Measurements from ENCODE around the gene IL22RA1.

The IL22RA1 gene

DNA sequence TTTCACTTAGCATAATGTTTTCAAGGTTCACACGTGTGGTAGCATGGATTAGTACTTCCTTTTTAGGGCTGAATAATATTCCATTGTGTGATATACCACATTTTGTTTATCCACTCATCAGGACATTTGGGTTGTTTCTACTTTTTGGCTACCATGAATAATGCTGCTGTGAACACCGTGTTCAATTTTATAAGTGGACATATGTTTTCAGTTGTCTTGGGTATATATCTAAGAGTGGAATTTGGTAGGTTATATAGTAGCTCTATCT, 3.8 kb downstream of the IL22RA1 start:
- H3K36me3 ChIP-seq (ENCODE audit: control insufficient read depth, insufficient read depth, low read length) = no peaks in the 10 kb centered on the region
- H3K4me2 ChIP-seq (ENCODE audit: low read length) = no peak overlapping the region
- no peak overlapping the region for H3K56ac ChIP-seq (ENCODE audit: low read length)
- H3K79me2 ChIP-seq (ENCODE audit: control insufficient read depth, insufficient read depth, low read length) = no peaks in the 10 kb centered on the region
- no peak overlapping the region for H3K9ac ChIP-seq (ENCODE audit: low read length)
- H3K18ac ChIP-seq (ENCODE audit: low read length) = no peak overlapping the region
- no peak overlapping the region for H4K8ac ChIP-seq (ENCODE audit: low read depth, low read length)
- H3K27ac ChIP-seq (ENCODE audit: low read depth, low read length) = no peak overlapping the region
- H2BK15ac ChIP-seq (replicated peaks; ENCODE audit: low read depth) = no peak overlapping the region
- H3K79me1 ChIP-seq (ENCODE audit: low read length) = no peaks in the 10 kb centered on the region
- H3K4ac ChIP-seq (ENCODE audit: low read depth, low read length) = no peak overlapping the region
- no peak overlapping the region for H2BK120ac ChIP-seq (ENCODE audit: low read depth, low read length)
- H3K23ac ChIP-seq (ENCODE audit: low read length) = no peak overlapping the region
- WGBS (ENCODE audit: extremely low coverage, insufficient coverage, low lambda C conversion rate) = no CpG with 5 or more reads among the region's 2 CpGs
- no peak overlapping the region for H4K5ac ChIP-seq (ENCODE audit: low read length)
- no peak overlapping the region for H2BK5ac ChIP-seq (ENCODE audit: low read length)
- no peak overlapping the region for H2AK5ac ChIP-seq (ENCODE audit: low read length)
- DNase-seq = no peak
- H3K27me3 ChIP-seq (ENCODE audit: insufficient read depth, low read length, poor library complexity) = no peaks in the 10 kb centered on the region
- no peak overlapping the region for H3K4me3 ChIP-seq (ENCODE audit: low read length)
- H3K4me1 ChIP-seq (ENCODE audit: control insufficient read depth, low read depth, low read length) = no peaks in the 10 kb centered on the region

DNA sequence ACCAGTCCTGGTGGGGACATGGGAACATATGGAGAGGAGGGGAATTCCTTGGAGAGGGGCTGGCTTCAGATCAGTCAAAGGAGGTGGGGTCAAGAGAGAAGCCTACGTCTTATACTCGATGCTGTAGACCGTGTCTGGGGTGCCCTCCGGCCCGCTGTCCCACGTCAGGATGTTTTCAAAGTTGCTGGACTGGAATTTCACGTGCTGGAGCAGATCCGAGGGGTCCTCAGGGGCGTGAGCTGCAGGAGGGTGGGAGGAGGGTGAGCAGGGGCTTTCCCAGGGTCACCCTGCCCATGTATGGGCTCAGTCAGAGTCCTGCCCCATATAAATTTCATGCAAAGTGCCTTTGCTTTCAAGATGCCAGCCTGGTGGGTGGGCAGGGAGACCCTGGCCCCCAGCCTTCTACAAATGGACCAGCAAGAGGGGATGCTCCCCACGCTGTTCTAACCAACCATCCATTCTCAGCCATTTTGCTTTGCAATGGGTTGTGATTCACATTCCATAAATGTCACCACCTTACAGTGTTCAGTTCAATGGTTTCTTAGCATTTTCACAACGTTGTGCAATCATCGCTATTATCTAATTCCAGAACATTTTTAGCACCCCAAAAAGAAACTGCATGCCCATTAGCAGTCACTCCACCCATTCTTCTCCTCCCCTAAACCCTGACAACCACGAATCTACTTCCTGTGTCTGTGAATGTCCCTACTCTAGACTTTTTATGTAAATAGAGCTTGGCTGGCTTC, 4.3 kb downstream of the IL22RA1 start:
- Histone ChIP-seq H3K56ac (ENCODE audit: low read length) (no peak overlapping the region), H4K8ac (ENCODE audit: low read depth, low read length) (no peak overlapping the region), H3K79me2 (ENCODE audit: control insufficient read depth, insufficient read depth, low read length) (no peaks in the 10 kb centered on the region), H3K27ac (ENCODE audit: low read depth, low read length) (no peak overlapping the region), H2BK120ac (ENCODE audit: low read depth, low read length) (no peak overlapping the region), H2BK5ac (ENCODE audit: low read length) (no peak overlapping the region), H2AK5ac (ENCODE audit: low read length) (no peak overlapping the region), H3K4me2 (ENCODE audit: low read length) (no peak overlapping the region), H4K5ac (ENCODE audit: low read length) (no peak overlapping the region), H3K18ac (ENCODE audit: low read length) (no peak overlapping the region), H3K9ac (ENCODE audit: low read length) (no peak overlapping the region), H2BK15ac (replicated peaks; ENCODE audit: low read depth) (no peak overlapping the region), H3K27me3 (ENCODE audit: insufficient read depth, low read length, poor library complexity) (no peaks in the 10 kb centered on the region), H3K36me3 (ENCODE audit: control insufficient read depth, insufficient read depth, low read length) (no peaks in the 10 kb centered on the region), H3K79me1 (ENCODE audit: low read length) (no peaks in the 10 kb centered on the region), H3K4me3 (ENCODE audit: low read length) (no peak overlapping the region), H3K4me1 (ENCODE audit: control insufficient read depth, low read depth, low read length) (no peaks in the 10 kb centered on the region), H3K23ac (ENCODE audit: low read length) (no peak overlapping the region), H3K4ac (ENCODE audit: low read depth, low read length) (no peak overlapping the region)
- no CpG with 5 or more reads among the region's 13 CpGs for WGBS (ENCODE audit: extremely low coverage, insufficient coverage, low lambda C conversion rate)
- no peak for DNase-seq

DNA sequence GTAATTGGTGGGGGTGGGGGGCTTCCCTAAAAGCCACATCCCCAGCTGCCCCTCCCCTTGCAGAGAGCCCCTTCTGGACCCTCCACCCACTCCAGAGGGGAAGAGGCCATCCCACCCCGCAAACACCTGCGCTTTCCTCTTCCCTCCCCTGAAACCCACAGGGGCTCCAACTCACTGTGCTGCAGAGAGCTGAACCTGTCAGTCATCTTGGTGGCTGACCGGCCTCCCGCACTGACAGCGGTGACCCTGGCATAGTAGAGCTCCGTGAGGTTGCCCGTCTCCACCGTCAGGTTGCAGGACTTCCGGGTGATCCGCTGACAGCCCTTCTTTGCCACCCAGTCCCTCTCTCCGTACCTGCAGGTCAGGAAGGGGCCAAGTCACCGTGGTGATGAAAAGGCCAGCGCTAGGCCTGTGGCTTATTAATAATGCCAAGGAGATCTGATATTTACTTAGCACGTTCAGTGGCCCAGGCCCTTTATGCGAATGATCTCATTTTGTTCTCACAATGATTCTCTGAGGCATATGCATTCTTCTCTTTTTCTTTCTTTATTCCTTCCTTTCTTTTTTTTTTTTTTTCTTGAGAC, 5.9 kb downstream of the IL22RA1 start:
- Histone ChIP-seq H3K79me2 (ENCODE audit: control insufficient read depth, insufficient read depth, low read length) (no peaks in the 10 kb centered on the region), H3K27ac (ENCODE audit: low read depth, low read length) (no peak overlapping the region), H3K9ac (ENCODE audit: low read length) (no peak overlapping the region), H3K79me1 (ENCODE audit: low read length) (no peaks in the 10 kb centered on the region), H3K27me3 (ENCODE audit: insufficient read depth, low read length, poor library complexity) (no peaks in the 10 kb centered on the region), H3K4me2 (ENCODE audit: low read length) (no peak overlapping the region), H2BK15ac (replicated peaks; ENCODE audit: low read depth) (no peak overlapping the region), H2BK120ac (ENCODE audit: low read depth, low read length) (no peak overlapping the region), H3K36me3 (ENCODE audit: control insufficient read depth, insufficient read depth, low read length) (no peaks in the 10 kb centered on the region), H4K8ac (ENCODE audit: low read depth, low read length) (no peak overlapping the region), H3K56ac (ENCODE audit: low read length) (no peak overlapping the region), H3K4me1 (ENCODE audit: control insufficient read depth, low read depth, low read length) (no peaks in the 10 kb centered on the region), H3K4ac (ENCODE audit: low read depth, low read length) (no peak overlapping the region), H4K5ac (ENCODE audit: low read length) (no peak overlapping the region), H3K4me3 (ENCODE audit: low read length) (no peak overlapping the region), H3K23ac (ENCODE audit: low read length) (no peak overlapping the region), H2AK5ac (ENCODE audit: low read length) (no peak overlapping the region), H3K18ac (ENCODE audit: low read length) (no peak overlapping the region), H2BK5ac (ENCODE audit: low read length) (no peak overlapping the region)
- no CpG with 5 or more reads among the region's 15 CpGs for WGBS (ENCODE audit: extremely low coverage, insufficient coverage, low lambda C conversion rate)
- no peak for DNase-seq

DNA sequence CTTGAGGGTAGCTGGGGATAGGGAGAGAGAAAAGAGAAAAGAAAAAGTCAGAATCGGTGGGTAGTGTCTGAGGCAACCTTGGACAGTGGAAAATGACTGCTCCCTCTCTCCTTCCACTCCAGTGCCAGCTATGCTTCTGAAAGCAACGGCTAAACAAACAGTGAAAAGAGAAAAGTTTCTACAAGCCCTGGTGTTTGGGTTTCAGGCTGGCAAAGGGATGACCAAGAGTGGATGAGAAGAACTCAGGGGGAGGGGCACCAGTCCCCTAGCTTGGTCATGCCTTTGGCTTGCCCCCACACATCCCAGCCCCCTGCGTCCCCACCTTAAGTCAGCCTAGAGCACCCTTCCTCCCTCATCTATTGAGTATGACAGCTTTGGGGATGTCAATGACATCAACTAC, 8.6 kb downstream of the IL22RA1 start:
- no peaks in the 10 kb centered on the region for H3K79me1 ChIP-seq (ENCODE audit: low read length)
- H3K4me2 ChIP-seq (ENCODE audit: low read length) = no peak overlapping the region
- no peak for DNase-seq
- no peaks in the 10 kb centered on the region for H3K4me1 ChIP-seq (ENCODE audit: control insufficient read depth, low read depth, low read length)
- H3K18ac ChIP-seq (ENCODE audit: low read length) = no peak overlapping the region
- H3K79me2 ChIP-seq (ENCODE audit: control insufficient read depth, insufficient read depth, low read length) = no peaks in the 10 kb centered on the region
- no peak overlapping the region for H2BK120ac ChIP-seq (ENCODE audit: low read depth, low read length)
- no peaks in the 10 kb centered on the region for H3K36me3 ChIP-seq (ENCODE audit: control insufficient read depth, insufficient read depth, low read length)
- no peak overlapping the region for H3K56ac ChIP-seq (ENCODE audit: low read length)
- H3K4me3 ChIP-seq (ENCODE audit: low read length) = no peak overlapping the region
- H3K27ac ChIP-seq (ENCODE audit: low read depth, low read length) = no peak overlapping the region
- H4K5ac ChIP-seq (ENCODE audit: low read length) = no peak overlapping the region
- H3K4ac ChIP-seq (ENCODE audit: low read depth, low read length) = no peak overlapping the region
- no peak overlapping the region for H3K23ac ChIP-seq (ENCODE audit: low read length)
- H2AK5ac ChIP-seq (ENCODE audit: low read length) = no peak overlapping the region
- no peak overlapping the region for H2BK5ac ChIP-seq (ENCODE audit: low read length)
- H4K8ac ChIP-seq (ENCODE audit: low read depth, low read length) = no peak overlapping the region
- WGBS (ENCODE audit: extremely low coverage, insufficient coverage, low lambda C conversion rate) = no CpG with 5 or more reads among the region's 3 CpGs
- H3K9ac ChIP-seq (ENCODE audit: low read length) = no peak overlapping the region
- H2BK15ac ChIP-seq (replicated peaks; ENCODE audit: low read depth) = no peak overlapping the region
- H3K27me3 ChIP-seq (ENCODE audit: insufficient read depth, low read length, poor library complexity) = no peaks in the 10 kb centered on the region

DNA sequence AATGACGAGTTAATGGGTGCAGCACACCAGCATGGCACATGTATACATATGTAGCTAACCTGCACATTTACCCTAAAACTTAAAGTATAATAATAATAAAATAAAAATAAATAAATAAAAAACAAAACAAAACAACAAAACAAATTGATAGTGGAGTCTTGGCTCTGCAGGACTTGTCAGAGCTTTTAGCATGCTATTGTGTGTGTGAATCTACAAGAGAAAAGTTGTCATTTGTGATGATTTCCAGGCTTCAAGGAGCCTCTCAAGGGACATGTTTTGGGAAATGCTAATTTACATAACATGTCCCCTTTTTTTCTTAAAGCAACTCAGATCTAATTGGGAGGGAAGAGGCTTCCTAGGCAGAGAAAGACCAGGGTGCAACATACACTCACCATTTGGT, 9.1 kb downstream of the IL22RA1 start:
- Histone ChIP-seq H3K4me1 (ENCODE audit: control insufficient read depth, low read depth, low read length) (no peaks in the 10 kb centered on the region), H3K4me2 (ENCODE audit: low read length) (no peak overlapping the region), H3K27ac (ENCODE audit: low read depth, low read length) (no peak overlapping the region), H3K56ac (ENCODE audit: low read length) (no peak overlapping the region), H3K23ac (ENCODE audit: low read length) (no peak overlapping the region), H3K4me3 (ENCODE audit: low read length) (no peak overlapping the region), H3K79me1 (ENCODE audit: low read length) (no peaks in the 10 kb centered on the region), H3K36me3 (ENCODE audit: control insufficient read depth, insufficient read depth, low read length) (no peaks in the 10 kb centered on the region), H4K5ac (ENCODE audit: low read length) (no peak overlapping the region), H2BK120ac (ENCODE audit: low read depth, low read length) (no peak overlapping the region), H3K9ac (ENCODE audit: low read length) (no peak overlapping the region), H2BK5ac (ENCODE audit: low read length) (no peak overlapping the region), H3K27me3 (ENCODE audit: insufficient read depth, low read length, poor library complexity) (no peaks in the 10 kb centered on the region), H3K4ac (ENCODE audit: low read depth, low read length) (no peak overlapping the region), H2BK15ac (replicated peaks; ENCODE audit: low read depth) (no peak overlapping the region), H3K18ac (ENCODE audit: low read length) (no peak overlapping the region), H2AK5ac (ENCODE audit: low read length) (no peak overlapping the region), H4K8ac (ENCODE audit: low read depth, low read length) (no peak overlapping the region), H3K79me2 (ENCODE audit: control insufficient read depth, insufficient read depth, low read length) (no peaks in the 10 kb centered on the region)
- no peak for DNase-seq
- no CpG with 5 or more reads among the region's 1 CpG for WGBS (ENCODE audit: extremely low coverage, insufficient coverage, low lambda C conversion rate)

DNA sequence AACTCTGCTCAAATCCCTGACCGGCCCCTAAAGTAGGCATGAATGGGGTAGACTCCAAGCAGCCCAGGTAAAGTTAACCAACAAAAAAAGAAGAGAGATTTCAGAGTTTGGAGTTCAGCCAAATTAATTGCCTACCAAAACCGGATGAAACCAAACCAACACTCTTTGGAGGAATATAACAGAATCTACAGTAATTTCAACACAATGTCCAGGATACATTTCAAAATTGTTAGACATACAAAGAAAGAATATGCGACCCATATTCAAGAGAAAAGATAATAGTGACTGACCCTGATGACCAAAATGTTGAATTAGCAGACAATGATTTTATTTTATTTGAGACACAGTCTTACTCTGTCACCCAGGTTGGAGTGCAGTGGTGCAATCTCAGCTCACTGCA, 12.6 kb downstream of the IL22RA1 start:
- H2BK15ac ChIP-seq (replicated peaks; ENCODE audit: low read depth) = no peak overlapping the region
- H3K27me3 ChIP-seq (ENCODE audit: insufficient read depth, low read length, poor library complexity) = no peaks in the 10 kb centered on the region
- no peak overlapping the region for H2AK5ac ChIP-seq (ENCODE audit: low read length)
- H3K27ac ChIP-seq (ENCODE audit: low read depth, low read length) = no peak overlapping the region
- no peak overlapping the region for H4K5ac ChIP-seq (ENCODE audit: low read length)
- H2BK120ac ChIP-seq (ENCODE audit: low read depth, low read length) = no peak overlapping the region
- H3K4me1 ChIP-seq (ENCODE audit: control insufficient read depth, low read depth, low read length) = no peaks in the 10 kb centered on the region
- DNase-seq = no peak
- no peaks in the 10 kb centered on the region for H3K36me3 ChIP-seq (ENCODE audit: control insufficient read depth, insufficient read depth, low read length)
- no peak overlapping the region for H4K8ac ChIP-seq (ENCODE audit: low read depth, low read length)
- H3K56ac ChIP-seq (ENCODE audit: low read length) = no peak overlapping the region
- H3K4ac ChIP-seq (ENCODE audit: low read depth, low read length) = no peak overlapping the region
- H3K4me2 ChIP-seq (ENCODE audit: low read length) = no peak overlapping the region
- H2BK5ac ChIP-seq (ENCODE audit: low read length) = no peak overlapping the region
- no peak overlapping the region for H3K4me3 ChIP-seq (ENCODE audit: low read length)
- no peaks in the 10 kb centered on the region for H3K79me1 ChIP-seq (ENCODE audit: low read length)
- WGBS (ENCODE audit: extremely low coverage, insufficient coverage, low lambda C conversion rate) = no CpG with 5 or more reads among the region's 3 CpGs
- H3K23ac ChIP-seq (ENCODE audit: low read length) = no peak overlapping the region
- H3K9ac ChIP-seq (ENCODE audit: low read length) = no peak overlapping the region
- H3K79me2 ChIP-seq (ENCODE audit: control insufficient read depth, insufficient read depth, low read length) = no peaks in the 10 kb centered on the region
- H3K18ac ChIP-seq (ENCODE audit: low read length) = no peak overlapping the region
